H9 (cell line): ENCODE data around the gene DPP7. TPM values are rescaled to one million over a fixed set of nuclear protein-coding genes. Genes with fewer than 3 reads are reported as not detected.

Experiments used
- DNase-seq: peaks from one replicate; pipeline ENCODE4 v3.0.0-alpha.2; 2017
- H2AFZ ChIP-seq: one replicate; pipeline ENCODE4 v1.6.1; 2013; ENCODE audit warnings: mild to moderate bottlenecking, low read length, control low read depth, moderate library complexity
- H2AK5ac ChIP-seq: 2 replicates; pipeline ENCODE4 v1.6.1; 2013; ENCODE audit warnings: low read length, control low read depth, mixed read lengths; ENCODE audit not compliant: insufficient read length
- H2BK120ac ChIP-seq: one replicate; pipeline ENCODE4 v1.6.1; 2013; ENCODE audit warnings: low read depth, mild to moderate bottlenecking, low read length, control low read depth, inconsistent platforms; ENCODE audit not compliant: poor library complexity, severe bottlenecking
- H2BK12ac ChIP-seq: 2 replicates; pipeline ENCODE4 v1.6.1; 2013; ENCODE audit warnings: low read length, control low read depth, mixed read lengths, low read depth; ENCODE audit not compliant: insufficient read length
- H2BK15ac ChIP-seq: 2 replicates; pipeline ENCODE4 v1.6.1; 2013; ENCODE audit warnings: low read depth, low read length, control low read depth
- H2BK20ac ChIP-seq: one replicate; pipeline ENCODE4 v1.6.1; 2013; ENCODE audit warnings: low read depth, mild to moderate bottlenecking, low read length, control low read depth, inconsistent platforms; ENCODE audit not compliant: poor library complexity, severe bottlenecking
- H2BK5ac ChIP-seq: 2 replicates; pipeline ENCODE4 v1.6.1; 2013; ENCODE audit warnings: low read length, control low read depth, mixed read lengths; ENCODE audit not compliant: insufficient read length
- H3K14ac ChIP-seq: 2 replicates; pipeline ENCODE4 v1.6.1; 2013; ENCODE audit warnings: low read length, control low read depth; ENCODE audit not compliant: insufficient read depth
- H3K18ac ChIP-seq: 2 replicates; pipeline ENCODE4 v1.6.1; 2013; ENCODE audit warnings: low read depth, mild to moderate bottlenecking, mixed read lengths, low read length, control low read depth; ENCODE audit not compliant: insufficient read length
- H3K23ac ChIP-seq: 2 replicates; pipeline ENCODE4 v1.6.1; 2013; ENCODE audit warnings: low read length, control low read depth, mixed read lengths, low read depth; ENCODE audit not compliant: insufficient read length
- H3K23me2 ChIP-seq: 2 replicates; pipeline ENCODE4 v1.6.1; 2013; ENCODE audit warnings: low read depth, mild to moderate bottlenecking, mixed read lengths, low read length, control low read depth; ENCODE audit not compliant: insufficient read length, poor library complexity, severe bottlenecking
- H3K27ac ChIP-seq: 2 replicates; pipeline ENCODE4 v1.5.1; 2013; ENCODE audit warnings: low read length, control low read depth, mixed read lengths, low read depth; ENCODE audit not compliant: insufficient read length
- H3K27me3 ChIP-seq: 2 replicates; pipeline ENCODE4 v1.6.1; 2013; ENCODE audit warnings: low read length, control low read depth, inconsistent platforms; ENCODE audit not compliant: insufficient read depth
- H3K4ac ChIP-seq: 2 replicates; pipeline ENCODE4 v1.6.1; 2013; ENCODE audit warnings: low read depth, mild to moderate bottlenecking, control low read depth, inconsistent platforms, low read length, moderate library complexity
- H3K4me1 ChIP-seq: 2 replicates; pipeline ENCODE4 v1.6.1; 2013; ENCODE audit warnings: low read length, control low read depth, inconsistent platforms; ENCODE audit not compliant: insufficient read depth
- H3K4me2 ChIP-seq: 2 replicates; pipeline ENCODE4 v1.6.1; 2013; ENCODE audit warnings: low read length, control low read depth, mixed read lengths; ENCODE audit not compliant: insufficient read length, insufficient read depth
- H3K56ac ChIP-seq: 2 replicates; pipeline ENCODE4 v1.6.1; 2013; ENCODE audit warnings: low read depth, mild to moderate bottlenecking, mixed read lengths, low read length, control low read depth; ENCODE audit not compliant: insufficient read length
- H3K79me1 ChIP-seq: 2 replicates; pipeline ENCODE4 v1.6.1; 2013; ENCODE audit warnings: low read depth, mild to moderate bottlenecking, moderate library complexity, low read length, control low read depth, inconsistent platforms; ENCODE audit not compliant: insufficient read depth, poor library complexity, severe bottlenecking
- H3K79me2 ChIP-seq: 2 replicates; pipeline ENCODE4 v1.6.1; 2013; ENCODE audit warnings: low read length, control low read depth, inconsistent platforms; ENCODE audit not compliant: insufficient read depth
- H3K9ac ChIP-seq: 2 replicates; pipeline ENCODE4 v1.6.1; 2013; ENCODE audit warnings: low read length, control low read depth, mixed read lengths; ENCODE audit not compliant: insufficient read length; ENCODE audit errors: extremely low read depth
- H3K9me3 ChIP-seq: one replicate; pipeline ENCODE4 v1.6.1; 2013; ENCODE audit warnings: low read depth, low read length, inconsistent platforms; ENCODE audit not compliant: control insufficient read depth
- H3T11ph ChIP-seq: one replicate; pipeline ENCODE4 v1.6.1; 2013; ENCODE audit warnings: mild to moderate bottlenecking, low read length, control low read depth, inconsistent platforms
- H4K20me1 ChIP-seq: one replicate; pipeline ENCODE4 v1.6.1; 2013; ENCODE audit not compliant: control insufficient read depth, insufficient read length, insufficient read depth
- H4K5ac ChIP-seq: 2 replicates; pipeline ENCODE4 v1.6.1; 2013; ENCODE audit warnings: low read depth, mild to moderate bottlenecking, mixed read lengths, low read length, control low read depth; ENCODE audit not compliant: insufficient read length
- H4K8ac ChIP-seq: replicated peaks from 2 replicates; pipeline ENCODE4 v1.6.1; 2013; ENCODE audit warnings: low read length, control low read depth, mixed read lengths, low read depth; ENCODE audit not compliant: insufficient read length
- H4K91ac ChIP-seq: 2 replicates; pipeline ENCODE4 v1.6.1; 2013; ENCODE audit warnings: low read depth, mild to moderate bottlenecking, moderate library complexity, mixed read lengths, low read length, control low read depth; ENCODE audit not compliant: insufficient read length
- H3K27ac Mint-ChIP-seq, 3 experiments: 2 replicates in 2 of 3; 3 replicates in 1 of 3; pipeline ENCODE4 v1.8.0; 2020 to 2021; ENCODE audit warnings: mixed read lengths in 3 of 3, mild to moderate bottlenecking in 1 of 3, moderate library complexity in 1 of 3
- H3K27me3 Mint-ChIP-seq: 2 replicates; pipeline ENCODE4 v1.8.0; 2021; ENCODE audit warnings: low read depth, mild to moderate bottlenecking, moderate library complexity, mixed read lengths
- H3K36me3 Mint-ChIP-seq, 3 experiments: 2 replicates in 2 of 3; 3 replicates in 1 of 3; pipeline ENCODE4 v1.8.0; 2020 to 2021; ENCODE audit warnings: low read depth in 3 of 3, mixed read lengths in 3 of 3; ENCODE audit not compliant: insufficient read depth in 1 of 3
- H3K4me1 Mint-ChIP-seq, 2 experiments: 2 replicates each; pipeline ENCODE4 v1.8.0; 2020; ENCODE audit warnings: mixed read lengths in 2 of 2
- H3K4me3 Mint-ChIP-seq, 2 experiments: 2 replicates in 1 of 2; 3 replicates in 1 of 2; pipeline ENCODE4 v1.8.0; 2020 to 2021; ENCODE audit warnings: mild to moderate bottlenecking in 2 of 2, mixed read lengths in 2 of 2, moderate library complexity in 1 of 2
- H3K9me3 Mint-ChIP-seq, 2 experiments: 2 replicates in 1 of 2; 3 replicates in 1 of 2; pipeline ENCODE4 v1.8.0; 2020; ENCODE audit warnings: mild to moderate bottlenecking in 2 of 2, mixed read lengths in 2 of 2, moderate library complexity in 1 of 2
- CTCF ChIP-seq: fragments of 200-600 bp; sonication (generic); conservative IDR thresholded peaks from 3 replicates; pipeline ENCODE4 v1.8.0; 2021; ENCODE audit warnings: antibody characterized with exemption, mild to moderate bottlenecking
- WGBS: extraction: QIAGEN DNeasy Blood & Tissue Kit; methylation state at CpG from one replicate; pipeline ENCODE4 v1.1.7; 2013; ENCODE audit warnings: missing lambda C conversion rate, low lambda C conversion rate, mixed read lengths; ENCODE audit not compliant: insufficient read length; ENCODE audit errors: extremely low coverage; 5-methylcytosine and 5-hydroxymethylcytosine counted together
- total RNA-seq: library from RNA; stranded (reverse); gene quantifications from 2 replicates; pipeline ENCODE4 v1.2.1, GENCODE V29; 2021

The DPP7 gene
- total RNA-seq, 1 experiment from 2014 or later, result 29.4 TPM

DNA sequence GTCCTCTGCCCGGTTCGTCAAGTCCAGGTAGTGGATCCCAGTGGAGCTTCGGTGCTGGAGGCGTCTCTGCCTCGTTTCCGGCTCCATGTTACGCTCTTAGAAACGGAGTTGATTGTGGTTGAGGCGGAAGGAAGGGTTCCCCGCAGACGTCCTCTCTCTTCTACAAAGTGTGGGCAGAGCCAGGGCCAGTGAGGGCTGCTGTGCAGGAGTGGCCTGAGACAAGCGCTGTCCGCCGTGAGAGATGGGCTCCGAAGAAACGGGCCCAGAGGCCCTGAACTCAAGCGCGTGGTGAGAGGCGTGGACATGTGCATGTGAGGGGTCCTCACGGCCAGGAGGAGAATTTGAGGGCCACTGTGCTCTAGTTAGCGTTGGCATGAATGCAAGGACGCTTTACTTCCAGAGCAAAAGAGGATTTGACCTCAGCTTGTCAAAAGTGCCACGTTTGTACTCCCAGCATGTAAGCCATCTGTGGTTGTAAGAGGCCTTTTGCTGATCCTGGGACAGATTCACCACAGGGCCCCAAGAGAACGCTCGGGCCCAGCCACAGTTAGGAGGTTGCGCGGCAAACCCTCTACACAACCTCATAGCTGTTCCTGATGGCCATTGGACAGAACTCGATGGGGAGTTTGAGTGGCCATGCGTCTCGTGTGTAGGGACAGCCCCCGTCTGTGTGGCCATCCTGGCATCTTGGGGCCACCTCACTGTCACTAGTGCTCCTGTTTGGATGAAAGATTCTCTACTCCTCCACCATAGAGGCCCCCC, 17.6 kb downstream of the DPP7 start:
- H3K27me3 Mint-ChIP-seq, result no peaks in the 10 kb centered on the region
- H3K79me2 ChIP-seq, result no peaks in the 10 kb centered on the region
- H3K27ac Mint-ChIP-seq, result no peak overlapping the region
- no peaks in the 10 kb centered on the region for H3K4me1 ChIP-seq
- no peak overlapping the region for H3K4ac ChIP-seq
- DNase-seq, result no peak
- H2BK15ac ChIP-seq, result no peak overlapping the region
- no peak overlapping the region for H2AK5ac ChIP-seq
- peaks cover 0 to 4% of the 10 kb centered on the region in 2 experiments; a peak in 2 of 5 replicates for H3K9me3 Mint-ChIP-seq
- no peak overlapping the region for H3K9ac ChIP-seq
- no peak overlapping the region for H2AFZ ChIP-seq
- no peaks in the 10 kb centered on the region for H3K79me1 ChIP-seq
- no peak overlapping the region for H3K4me2 ChIP-seq
- no peak overlapping the region for H3T11ph ChIP-seq
- H3K4me1 Mint-ChIP-seq, result no peaks in the 10 kb centered on the region
- H3K56ac ChIP-seq, result no peak overlapping the region
- no peak overlapping the region for H3K23ac ChIP-seq
- no peak overlapping the region for H3K14ac ChIP-seq
- no peak overlapping the region for H3K27ac ChIP-seq
- H2BK120ac ChIP-seq, result no peak overlapping the region
- peaks cover 14 to 41% (median 23%) of the 10 kb centered on the region in 3 experiments for H3K36me3 Mint-ChIP-seq
- H4K5ac ChIP-seq, result no peak overlapping the region
- no peak overlapping the region for H2BK12ac ChIP-seq
- H3K27me3 ChIP-seq, result no peaks in the 10 kb centered on the region
- H3K4me3 Mint-ChIP-seq, result no peak overlapping the region
- no peaks in the 10 kb centered on the region for H4K20me1 ChIP-seq
- no peak overlapping the region for H2BK5ac ChIP-seq
- H4K91ac ChIP-seq, result no peak overlapping the region
- no CpG with 5 or more reads among the region's 31 CpGs for WGBS
- TF ChIP-seq CTCF, result no peak
- H4K8ac ChIP-seq, result no peak overlapping the region
- no peak overlapping the region for H2BK20ac ChIP-seq
- peaks cover 5% of the 10 kb centered on the region for H3K9me3 ChIP-seq
- H3K18ac ChIP-seq, result no peak overlapping the region
- no peaks in the 10 kb centered on the region for H3K23me2 ChIP-seq
